ENCODE results near the gene INTS6L. TPM values are rescaled to one million over a fixed set of nuclear protein-coding genes. Genes with fewer than 3 reads are reported as not detected.

INTS6L gene
- total and polyA plus RNA-seq, 8 donors = 1.0 to 9.9 (median 2.0) TPM

DNA sequence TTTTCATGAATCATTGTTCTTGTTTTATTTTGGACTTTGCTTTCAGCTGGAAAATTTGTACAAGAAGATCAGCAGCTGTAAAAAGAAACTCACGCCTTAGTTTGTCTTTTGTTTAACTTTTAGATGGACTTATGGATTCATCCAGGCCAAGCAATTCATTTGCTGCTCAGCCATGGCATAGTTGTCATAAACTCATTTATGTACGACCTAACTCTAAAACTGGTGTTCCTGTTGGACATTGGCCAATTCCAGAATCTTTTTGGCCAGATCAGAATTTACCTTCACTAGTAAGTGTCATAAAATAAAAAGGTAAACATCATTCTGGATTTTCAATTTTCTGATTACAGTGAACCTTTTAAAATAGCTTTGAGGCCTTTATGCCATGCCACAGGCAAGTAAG is 29.1 kb downstream of the INTS6L start:
- H3K4me3 ChIP-seq = no peak overlapping the region
- no peaks in the 10 kb centered on the region for H3K9me3 ChIP-seq
- ATAC-seq (no peak), DNase-seq (no peak), FAIRE-seq (peak; percentile 93)
- H3K36me3 ChIP-seq = no peaks in the 10 kb centered on the region
- H3K27me3 ChIP-seq = peaks cover 0 to 5% (median 0%) of the 10 kb centered on the region in 4 donors
- TF ChIP-seq, protein P1, sequence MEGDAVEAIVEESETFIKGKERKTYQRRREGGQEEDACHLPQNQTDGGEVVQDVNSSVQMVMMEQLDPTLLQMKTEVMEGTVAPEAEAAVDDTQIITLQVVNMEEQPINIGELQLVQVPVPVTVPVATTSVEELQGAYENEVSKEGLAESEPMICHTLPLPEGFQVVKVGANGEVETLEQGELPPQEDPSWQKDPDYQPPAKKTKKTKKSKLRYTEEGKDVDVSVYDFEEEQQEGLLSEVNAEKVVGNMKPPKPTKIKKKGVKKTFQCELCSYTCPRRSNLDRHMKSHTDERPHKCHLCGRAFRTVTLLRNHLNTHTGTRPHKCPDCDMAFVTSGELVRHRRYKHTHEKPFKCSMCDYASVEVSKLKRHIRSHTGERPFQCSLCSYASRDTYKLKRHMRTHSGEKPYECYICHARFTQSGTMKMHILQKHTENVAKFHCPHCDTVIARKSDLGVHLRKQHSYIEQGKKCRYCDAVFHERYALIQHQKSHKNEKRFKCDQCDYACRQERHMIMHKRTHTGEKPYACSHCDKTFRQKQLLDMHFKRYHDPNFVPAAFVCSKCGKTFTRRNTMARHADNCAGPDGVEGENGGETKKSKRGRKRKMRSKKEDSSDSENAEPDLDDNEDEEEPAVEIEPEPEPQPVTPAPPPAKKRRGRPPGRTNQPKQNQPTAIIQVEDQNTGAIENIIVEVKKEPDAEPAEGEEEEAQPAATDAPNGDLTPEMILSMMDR (IDR thresholded peaks at IDR 0.05) = no peak
- 50 to 58% methylated on average over 2 of the region's 2 CpGs for whole genome bisulfite sequencing, 2 donors
- intact Hi-C loops (cut with DNase I) = no loop called here
- H3K4me1 ChIP-seq = no peaks in the 10 kb centered on the region
- no peak overlapping the region for H3K27ac ChIP-seq

DNA sequence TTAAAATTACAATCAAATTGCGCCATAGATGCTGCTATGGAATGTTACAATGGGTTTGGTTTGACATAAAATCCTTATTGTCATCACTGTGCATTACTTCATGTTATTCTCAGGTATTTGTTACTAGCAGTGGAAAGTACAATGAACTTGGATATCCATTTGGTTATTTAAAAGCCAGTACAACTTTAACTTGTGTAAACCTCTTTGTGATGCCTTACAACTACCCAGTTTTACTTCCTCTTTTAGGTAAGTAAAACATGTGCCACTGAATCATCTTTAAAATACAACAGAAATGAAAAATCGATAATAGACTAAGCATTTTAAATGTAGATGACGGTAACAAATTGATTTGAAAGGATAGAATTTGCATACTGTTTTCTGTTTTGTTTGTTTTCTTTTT is 35.6 kb downstream of the INTS6L start:
- DNase-seq (no peak), FAIRE-seq (peak; percentile 79), ATAC-seq (no peak)
- Histone ChIP-seq H3K4me1 (no peaks in the 10 kb centered on the region), H3K36me3 (no peaks in the 10 kb centered on the region), H3K27ac (no peak overlapping the region), H3K9me3 (no peaks in the 10 kb centered on the region), H3K27me3 (no peaks in the 10 kb centered on the region), H3K4me3 (no peak overlapping the region)
- TF ChIP-seq, protein P1 (IDR thresholded peaks at IDR 0.05) = no peak
- WGBS, 2 donors = 82 to 88% methylated on average over 3 of the region's 3 CpGs
- intact Hi-C loops (cut with DNase I) = no loop called here

DNA sequence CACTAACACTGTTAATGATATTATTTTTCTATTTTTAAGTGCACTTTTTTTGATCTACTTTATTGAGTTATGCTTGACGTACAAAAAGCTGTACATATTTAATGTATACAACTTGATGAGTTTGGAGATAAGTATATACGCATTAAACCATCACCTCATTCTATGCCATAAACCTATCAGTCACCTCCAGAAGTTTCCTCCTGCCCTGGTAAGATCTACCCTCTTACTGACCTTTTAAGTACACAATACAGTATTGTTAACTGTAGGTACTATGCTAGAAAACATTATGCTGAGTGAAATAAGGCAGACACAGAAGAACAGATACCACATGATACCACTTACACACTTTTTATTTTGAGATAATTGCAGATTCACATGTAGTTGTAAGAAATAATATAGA is 36.9 kb downstream of the INTS6L start:
- TF ChIP-seq, protein P1 (IDR thresholded peaks at IDR 0.05) = no peak
- ATAC-seq (no peak), FAIRE-seq (peak; percentile 98), DNase-seq (no peak)
- no peaks in the 10 kb centered on the region for H3K4me1 ChIP-seq
- no peak overlapping the region for H3K27ac ChIP-seq
- intact Hi-C loops (cut with DNase I) = no loop called here
- no peak overlapping the region for H3K4me3 ChIP-seq
- H3K27me3 ChIP-seq = no peaks in the 10 kb centered on the region
- 76 to 89% methylated on average over 2 of the region's 2 CpGs for WGBS, 2 donors
- no peaks in the 10 kb centered on the region for H3K36me3 ChIP-seq
- no peaks in the 10 kb centered on the region for H3K9me3 ChIP-seq

DNA sequence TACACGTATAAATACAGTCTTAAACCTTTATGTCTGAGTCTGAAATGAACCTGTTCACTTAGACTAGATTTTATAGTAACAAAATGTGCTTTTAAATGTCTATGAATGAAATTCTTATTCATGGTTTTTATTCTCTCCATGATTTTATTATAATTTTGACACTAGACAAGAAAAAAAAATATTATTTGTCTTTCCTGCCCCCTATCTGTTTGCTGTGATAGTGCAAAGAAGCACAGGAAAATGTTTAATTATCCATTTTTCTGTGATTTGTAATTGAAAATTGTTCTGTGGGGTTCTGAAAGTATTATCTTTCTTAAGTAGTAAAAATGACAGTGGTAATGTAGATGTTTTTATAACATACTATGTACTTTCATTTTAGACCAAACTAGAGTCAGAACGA is 52.0 kb downstream of the INTS6L start:
- DNase-seq = no peak
- Histone ChIP-seq H3K4me1 (no peaks in the 10 kb centered on the region), H3K4me3 (no peak overlapping the region), H3K27me3 (peaks cover 0 to 3% (median 0%) of the 10 kb centered on the region in 4 donors), H3K27ac (no peak overlapping the region), H3K36me3 (no peaks in the 10 kb centered on the region), H3K9me3 (no peaks in the 10 kb centered on the region)
- WGBS, 2 donors = 64 to 87% methylated on average over 2 of the region's 2 CpGs
- no peak for FAIRE-seq
- TF ChIP-seq, protein P1 (IDR thresholded peaks at IDR 0.05) = peak in 2 of 4 donors; percentile 8 to 24
- ATAC-seq = no peak
- intact Hi-C loops (cut with DNase I) = no loop called here

DNA sequence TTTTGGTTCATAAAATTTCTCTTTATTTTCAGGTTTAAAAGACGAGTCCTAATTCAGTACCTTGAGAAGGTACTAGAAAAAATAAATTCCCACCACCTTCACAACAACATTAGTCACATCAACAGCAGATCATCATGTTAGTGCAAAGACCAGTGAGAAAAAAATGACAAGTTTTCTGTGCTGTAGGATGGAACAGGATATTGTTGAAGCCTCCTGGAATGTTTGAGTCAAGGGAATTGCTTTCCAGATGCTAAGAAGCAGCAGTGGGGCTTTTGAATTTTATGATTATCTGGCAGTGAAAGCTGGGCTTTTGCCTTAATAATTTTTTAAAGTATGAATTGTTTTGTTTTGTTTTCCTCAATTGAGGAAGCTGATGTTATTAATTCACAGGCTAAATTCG is 61.0 kb downstream of the INTS6L start:
- WGBS, 2 donors = 52 to 53% methylated on average over 2 of the region's 2 CpGs
- no peak overlapping the region for H3K27ac ChIP-seq
- DNase-seq (no peak), ATAC-seq (no peak), FAIRE-seq (no peak)
- H3K4me3 ChIP-seq = no peak overlapping the region
- H3K4me1 ChIP-seq = no peaks in the 10 kb centered on the region
- H3K36me3 ChIP-seq = no peaks in the 10 kb centered on the region
- intact Hi-C loops (cut with DNase I) = no loop called here
- H3K27me3 ChIP-seq = no peaks in the 10 kb centered on the region
- TF ChIP-seq, protein P1 (IDR thresholded peaks at IDR 0.05) = no peak
- no peaks in the 10 kb centered on the region for H3K9me3 ChIP-seq

All from pancreas (tissue), 10 donors.